Activated effector memory CD4-positive, alpha-beta T cell treated with anti-CD3 and anti-CD28 coated beads, Interleukin-2, amount 50 U/mL, for 16 hours (primary cell): ENCODE results near the gene ELOVL2.
"Not testable (repeated sequence)": the region's sequence is repeated elsewhere in the genome, so short reads cannot be mapped to it uniquely, and the experiment has no call there.

Experiments
- DNase-seq: peaks from one replicate; pipeline ENCODE4 v3.0.0-alpha.2; 2020

Gene ELOVL2, protein sequence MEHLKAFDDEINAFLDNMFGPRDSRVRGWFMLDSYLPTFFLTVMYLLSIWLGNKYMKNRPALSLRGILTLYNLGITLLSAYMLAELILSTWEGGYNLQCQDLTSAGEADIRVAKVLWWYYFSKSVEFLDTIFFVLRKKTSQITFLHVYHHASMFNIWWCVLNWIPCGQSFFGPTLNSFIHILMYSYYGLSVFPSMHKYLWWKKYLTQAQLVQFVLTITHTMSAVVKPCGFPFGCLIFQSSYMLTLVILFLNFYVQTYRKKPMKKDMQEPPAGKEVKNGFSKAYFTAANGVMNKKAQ

DNA sequence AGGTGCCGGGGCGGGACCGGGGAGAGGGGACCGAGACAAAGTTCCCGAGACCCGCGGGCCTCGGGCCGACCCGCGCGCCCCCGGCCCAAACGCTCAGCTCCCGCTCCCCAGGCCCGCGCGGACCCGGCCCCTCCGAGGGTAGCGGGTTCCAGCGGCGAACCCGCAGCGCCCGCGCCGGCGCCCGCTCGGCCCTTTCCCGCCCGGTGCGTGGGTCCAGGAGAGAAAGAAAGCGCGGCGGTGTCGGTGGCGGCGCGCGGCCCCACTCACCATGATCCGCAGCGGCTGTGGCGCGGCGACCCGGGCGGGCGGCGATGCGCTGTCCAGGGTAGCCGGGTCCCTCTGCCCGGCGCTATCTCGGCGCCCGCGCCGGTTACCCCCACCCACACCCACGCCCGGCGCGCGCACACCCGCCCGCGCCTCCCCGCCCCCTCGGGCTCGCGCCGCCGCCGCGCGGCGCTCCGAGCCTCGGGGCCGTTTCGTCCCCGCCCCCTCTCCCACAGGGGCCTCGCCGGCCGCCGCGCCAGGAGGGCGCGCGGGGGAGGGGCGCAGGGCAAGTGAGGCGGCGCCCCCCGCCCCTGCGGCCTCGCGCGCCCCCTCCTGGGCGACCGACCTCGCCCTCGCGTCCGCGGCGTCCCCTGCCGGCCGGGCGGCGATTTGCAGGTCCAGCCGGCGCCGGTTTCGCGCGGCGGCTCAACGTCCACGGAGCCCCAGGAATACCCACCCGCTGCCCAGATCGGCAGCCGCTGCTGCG lies at the start of gene ELOVL2:
ELOVL2 (minus strand) TSS at position 345 of the 751 bp plus-strand sequence; CDS start at position 270, 75 bp downstream.
- no peak for DNase-seq

GRCh38 chr6:11093376-11093625 lies 49.2 kb upstream of the ELOVL2 start:
- DNase-seq: no peak

GRCh38 chr6:11092668-11093375 lies 48.7 kb upstream of the ELOVL2 start:
- no peak for DNase-seq

DNA sequence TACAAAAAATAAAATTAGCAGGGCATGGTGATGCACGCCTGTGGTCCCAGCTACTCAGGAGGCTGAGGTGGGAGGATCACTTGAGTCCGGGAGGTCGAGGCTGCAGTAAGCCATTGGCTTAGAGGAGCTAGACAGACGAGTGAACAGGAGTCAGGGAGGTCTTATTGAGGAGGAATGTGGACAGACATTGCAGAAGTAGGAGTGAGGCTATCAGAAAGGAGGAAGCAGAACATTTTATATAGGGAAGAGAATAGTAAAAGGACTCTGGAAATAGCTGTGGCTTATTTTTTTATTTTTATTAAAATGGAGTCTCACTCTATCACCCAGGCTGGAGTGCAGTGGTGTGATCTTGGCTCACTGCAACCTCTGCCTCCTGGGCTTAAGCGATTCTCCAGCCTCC lies 47.0 kb upstream of the ELOVL2 start:
- not testable (repeated sequence) for DNase-seq

GRCh38 chr6:11089695-11090094 lies 45.6 kb upstream of the ELOVL2 start:
- DNase-seq: no peak

- not testable (repeated sequence) for DNase-seq
Observed at GRCh38 chr6:11087141-11087812, 43.2 kb upstream of the ELOVL2 start.

- DNase-seq: no peak
Observed at GRCh38 chr6:11085758-11086435, 41.8 kb upstream of the ELOVL2 start.

DNA sequence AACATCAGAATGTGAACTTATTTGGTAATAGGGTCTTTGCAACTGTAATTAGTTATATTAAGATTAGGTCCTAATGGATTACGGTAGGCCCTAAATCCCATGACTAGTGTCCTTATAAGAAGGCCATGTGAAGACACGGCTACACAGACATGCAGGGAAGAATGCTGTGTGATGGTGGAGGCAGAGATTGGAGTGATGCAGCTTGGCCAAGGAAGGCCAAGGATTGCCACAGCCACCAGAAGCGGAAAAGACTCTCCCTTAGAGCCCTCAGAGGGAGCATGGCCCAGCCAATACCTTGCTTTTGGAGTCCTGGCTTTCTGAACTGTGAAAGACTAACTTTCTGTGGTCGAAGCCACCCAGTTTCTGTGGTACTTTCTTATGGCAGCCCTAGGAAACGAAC lies 39.9 kb upstream of the ELOVL2 start:
- no peak for DNase-seq

DNA sequence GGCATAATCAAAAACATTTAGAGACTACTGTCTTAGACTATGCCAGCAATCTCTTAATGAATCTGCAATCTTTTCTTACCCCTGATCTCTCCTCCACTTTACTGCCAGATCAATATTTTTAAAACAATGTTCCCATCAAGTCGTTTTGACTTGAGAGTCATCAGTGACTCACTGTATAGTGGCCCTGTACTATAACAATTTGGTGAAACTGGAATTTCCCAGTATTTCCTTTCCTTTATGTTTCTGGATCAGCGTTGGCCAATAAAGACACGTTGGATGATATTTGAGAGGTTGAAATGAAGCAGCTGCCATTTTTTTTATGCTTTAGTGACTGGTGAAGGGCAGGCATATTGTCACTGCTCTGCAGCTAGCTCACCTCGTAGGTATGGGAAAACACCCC lies 39.4 kb upstream of the ELOVL2 start:
- DNase-seq: no peak

DNA sequence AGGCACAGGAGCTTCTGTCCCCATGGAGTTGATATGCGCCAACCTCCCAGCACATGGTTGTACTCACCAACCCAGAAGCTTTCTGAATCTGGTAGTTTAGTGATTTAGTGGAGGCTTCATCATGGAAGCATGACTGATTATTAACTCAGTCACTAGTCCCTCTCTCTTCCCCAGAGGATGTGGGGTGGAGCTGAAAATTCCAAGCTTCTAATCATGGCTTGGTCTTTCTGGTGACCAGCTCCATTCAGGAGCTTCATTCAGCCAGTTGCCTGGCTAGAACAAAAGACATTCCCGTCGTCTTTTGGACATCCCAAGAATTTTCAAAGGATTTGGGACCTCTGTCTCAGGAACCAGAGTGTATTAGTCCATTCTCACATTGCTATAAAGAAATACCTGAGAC lies 36.2 kb upstream of the ELOVL2 start:
- DNase-seq: no peak

- no peak for DNase-seq
Observed at GRCh38 chr6:11078266-11078665, 34.2 kb upstream of the ELOVL2 start.

DNA sequence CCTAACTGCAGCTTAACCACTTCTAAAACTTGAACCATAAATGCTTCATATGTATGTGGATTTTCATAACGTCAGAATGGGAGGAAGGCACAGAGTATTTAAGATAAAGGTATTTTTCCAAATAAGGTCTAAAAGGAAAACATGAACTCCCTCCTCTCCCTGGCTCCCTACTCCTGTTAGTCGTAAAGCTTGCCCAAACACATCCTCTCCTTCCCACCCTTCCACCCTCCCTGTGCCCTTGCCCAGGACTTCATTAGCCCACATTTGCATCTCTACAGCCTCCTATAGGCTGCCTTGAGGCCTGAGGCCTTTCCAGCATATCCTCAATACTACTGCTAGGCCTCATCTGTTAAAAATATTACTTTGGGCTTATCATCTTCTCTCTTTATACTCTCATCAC lies 32.4 kb upstream of the ELOVL2 start:
- DNase-seq: no peak

DNA sequence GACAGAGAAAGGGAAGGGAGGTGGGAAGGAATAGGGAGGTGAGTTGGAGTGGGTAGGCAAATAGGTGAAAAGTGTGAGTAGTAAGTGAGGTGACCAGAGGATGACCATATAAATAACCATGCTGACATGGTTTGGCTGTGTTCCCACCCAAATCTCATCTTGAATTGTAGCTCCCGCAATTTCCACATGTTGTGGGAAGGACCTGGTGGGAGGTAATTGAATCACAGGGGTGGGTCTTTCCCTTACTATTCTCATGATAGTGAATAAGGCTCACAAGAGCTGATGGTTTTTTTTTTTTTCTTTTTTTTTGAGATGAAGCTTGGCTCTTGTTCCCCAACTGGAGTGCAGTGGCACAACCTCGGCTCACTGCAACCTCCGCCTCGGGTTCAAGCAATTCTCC lies 28.0 kb upstream of the ELOVL2 start:
- DNase-seq: no peak

GRCh38 chr6:11069760-11070159 lies 25.7 kb upstream of the ELOVL2 start:
- no peak for DNase-seq

DNA sequence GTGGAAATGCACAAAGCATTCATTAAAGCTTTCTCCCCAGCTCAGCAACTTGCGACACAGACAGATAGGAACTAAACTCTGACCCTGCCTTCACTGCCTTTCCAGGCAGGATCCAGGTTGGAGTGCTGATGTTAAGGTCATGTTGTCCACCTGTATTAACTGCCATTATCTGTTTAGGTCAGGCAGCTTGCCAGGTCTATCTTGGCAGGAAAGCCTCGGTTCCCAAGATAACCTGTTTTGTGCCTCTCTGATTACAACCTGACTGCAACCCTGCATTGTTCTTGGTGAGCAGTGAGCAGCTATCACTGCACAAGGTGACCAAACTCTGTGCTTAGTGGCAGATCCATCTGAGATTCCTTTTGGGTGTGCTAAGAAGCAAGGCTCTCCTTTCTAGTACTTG lies 23.2 kb upstream of the ELOVL2 start:
- no peak for DNase-seq

DNA sequence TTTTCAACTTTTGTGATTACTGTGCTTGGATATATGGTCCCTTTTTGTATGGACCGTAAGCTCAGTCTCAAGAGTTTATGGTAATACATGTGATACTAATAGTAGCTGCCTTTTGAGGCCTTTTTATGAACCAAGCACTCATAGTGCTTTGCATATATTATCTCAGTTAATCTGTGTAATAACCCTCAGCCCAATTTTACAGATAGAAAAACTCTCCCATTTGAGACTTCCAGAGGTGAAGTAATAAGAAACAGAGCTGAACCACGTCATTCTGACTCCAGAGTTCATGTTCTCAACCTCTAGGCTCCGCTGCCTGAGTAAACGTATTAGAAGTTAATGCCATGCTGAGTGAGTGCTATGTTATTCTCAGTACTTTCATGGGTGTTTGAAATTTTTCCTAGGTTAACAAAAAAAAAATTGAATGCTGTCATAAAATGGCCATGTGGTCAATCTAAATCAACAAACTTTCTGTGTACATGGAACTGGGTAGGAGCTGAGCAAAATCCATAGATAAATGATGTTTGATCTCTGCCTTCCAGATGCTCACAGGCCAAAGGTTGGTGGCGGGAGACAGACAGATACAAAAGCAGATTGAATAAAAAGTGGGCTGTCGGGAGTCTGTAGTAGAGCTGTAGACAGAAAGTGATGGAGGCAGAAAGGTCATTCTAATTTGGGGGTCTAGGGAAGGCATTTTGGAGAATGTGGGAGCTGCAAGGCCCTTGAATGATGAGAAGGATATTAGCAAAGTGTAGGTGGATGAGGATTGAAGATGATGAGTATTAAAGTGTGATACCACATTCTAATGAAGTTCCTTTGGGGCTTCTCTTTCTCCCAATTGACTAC lies 22.6 kb upstream of the ELOVL2 start:
- DNase-seq: no peak

DNA sequence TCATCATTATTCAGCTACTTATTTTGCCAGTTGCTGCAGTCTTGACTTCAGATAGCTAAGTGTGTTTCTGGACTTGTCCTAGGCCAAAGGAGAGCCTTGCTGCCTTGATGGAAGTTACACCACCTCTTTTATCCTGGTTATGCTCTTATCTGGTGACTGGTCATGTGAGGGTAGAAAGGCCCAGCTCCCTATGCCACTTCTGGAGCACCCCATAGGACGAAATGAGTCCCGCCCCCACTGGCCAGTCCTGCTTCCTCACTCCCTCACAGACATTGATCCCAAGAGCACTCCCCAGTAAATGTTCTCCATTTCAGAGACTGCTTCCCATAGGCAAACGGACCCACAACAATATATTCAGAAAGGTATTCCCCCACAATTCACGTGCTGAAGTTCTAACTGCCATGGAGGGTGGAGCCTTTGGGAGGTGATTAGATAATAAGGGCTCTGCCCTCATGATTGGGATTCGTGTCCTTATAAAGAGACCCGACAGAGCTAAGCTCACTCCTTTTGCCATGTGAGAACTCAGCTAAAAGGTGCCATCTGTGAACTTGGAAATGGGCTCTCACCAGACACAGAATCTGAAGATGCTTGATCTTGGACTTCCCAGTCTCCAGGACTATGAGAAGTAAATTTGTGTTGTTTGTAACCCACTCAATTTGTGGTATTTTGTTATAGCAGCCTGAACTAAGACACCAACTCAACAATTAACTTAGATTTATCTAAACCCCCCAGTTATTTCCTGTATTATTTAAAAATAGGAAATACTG lies 21.5 kb upstream of the ELOVL2 start:
- DNase-seq: no peak

DNA sequence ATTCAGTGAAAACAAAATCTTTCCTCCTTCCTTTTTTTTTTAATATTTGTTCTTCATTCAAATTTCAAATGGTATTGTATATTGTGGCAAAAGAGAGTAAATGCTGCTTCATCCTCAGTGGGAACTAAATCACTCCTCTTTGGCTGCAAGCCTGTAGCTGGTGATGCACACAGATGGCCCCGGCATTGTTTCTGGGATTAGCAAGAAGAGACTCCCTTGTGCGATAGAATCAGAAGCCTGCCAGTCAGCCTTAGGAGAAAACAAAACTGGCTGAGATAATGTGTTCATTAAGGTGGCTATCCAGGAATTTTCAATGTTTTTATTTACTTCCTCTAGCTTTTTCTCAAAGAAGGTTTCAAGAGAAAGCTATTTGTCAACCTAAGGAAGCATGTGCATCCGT lies 20.7 kb upstream of the ELOVL2 start:
- DNase-seq: no peak

- no peak for DNase-seq
Observed at GRCh38 chr6:11062715-11063114, 18.6 kb upstream of the ELOVL2 start.

DNA sequence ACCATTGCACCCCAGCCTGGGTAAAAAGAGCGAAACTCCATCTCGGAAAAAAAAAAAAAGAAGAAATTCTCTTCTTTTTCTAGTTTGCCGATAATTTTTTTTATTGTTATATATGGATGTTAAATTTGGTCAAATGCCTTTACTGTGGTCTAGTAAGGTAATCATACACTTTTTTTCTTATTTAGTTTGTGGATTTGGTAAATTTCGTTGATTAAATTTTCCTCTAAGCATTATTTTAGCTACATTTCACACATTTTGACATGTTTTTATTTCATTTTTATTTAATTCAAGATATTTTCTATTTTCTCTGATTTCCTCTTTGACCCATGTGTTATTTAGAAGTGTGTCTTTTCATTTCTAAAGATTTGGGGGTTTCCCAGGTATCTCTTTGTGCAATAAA lies 18.0 kb upstream of the ELOVL2 start:
- no peak for DNase-seq

DNA sequence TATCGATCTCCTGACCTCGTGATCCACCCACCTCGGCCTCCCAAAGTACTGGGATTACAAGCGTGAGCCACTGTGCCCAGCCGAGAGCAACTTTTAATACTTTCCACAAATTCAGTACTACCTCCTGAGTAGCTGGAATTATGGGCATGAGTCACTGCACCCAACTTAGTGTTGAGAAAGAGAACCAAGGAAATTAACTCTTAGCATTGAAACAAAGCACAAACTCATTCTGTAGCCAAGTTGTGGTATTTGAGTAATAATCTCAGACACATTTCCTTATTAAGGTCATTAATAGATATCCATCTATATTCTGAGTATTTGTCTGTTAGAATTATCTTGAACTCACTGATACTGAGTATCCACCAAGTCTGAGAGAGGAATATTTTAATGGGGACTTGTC lies 14.3 kb upstream of the ELOVL2 start:
- no peak for DNase-seq
